ENCODE results near the gene DENND2A.

DNA sequence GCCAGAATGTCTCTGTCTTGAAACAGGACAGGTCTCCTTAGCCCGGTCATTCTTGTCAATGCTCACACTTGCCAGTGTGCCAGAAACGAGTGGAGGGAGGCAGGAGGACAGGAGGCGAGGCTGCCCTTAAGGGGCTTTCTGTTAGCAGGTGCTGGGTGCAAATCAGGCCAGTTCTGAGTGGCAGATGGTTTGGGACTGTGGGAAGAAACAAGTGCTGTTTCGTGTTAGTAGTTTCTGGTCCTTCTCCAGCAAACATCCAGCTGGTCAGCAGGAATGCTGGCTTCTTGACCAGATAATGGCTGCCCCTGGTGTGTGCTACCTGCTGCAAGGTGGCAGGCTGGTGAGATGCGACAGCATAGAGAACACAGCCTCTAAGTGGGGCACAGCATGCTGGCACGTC, 47.7 kb upstream of the DENND2A start:
- TF ChIP-seq, protein P1, sequence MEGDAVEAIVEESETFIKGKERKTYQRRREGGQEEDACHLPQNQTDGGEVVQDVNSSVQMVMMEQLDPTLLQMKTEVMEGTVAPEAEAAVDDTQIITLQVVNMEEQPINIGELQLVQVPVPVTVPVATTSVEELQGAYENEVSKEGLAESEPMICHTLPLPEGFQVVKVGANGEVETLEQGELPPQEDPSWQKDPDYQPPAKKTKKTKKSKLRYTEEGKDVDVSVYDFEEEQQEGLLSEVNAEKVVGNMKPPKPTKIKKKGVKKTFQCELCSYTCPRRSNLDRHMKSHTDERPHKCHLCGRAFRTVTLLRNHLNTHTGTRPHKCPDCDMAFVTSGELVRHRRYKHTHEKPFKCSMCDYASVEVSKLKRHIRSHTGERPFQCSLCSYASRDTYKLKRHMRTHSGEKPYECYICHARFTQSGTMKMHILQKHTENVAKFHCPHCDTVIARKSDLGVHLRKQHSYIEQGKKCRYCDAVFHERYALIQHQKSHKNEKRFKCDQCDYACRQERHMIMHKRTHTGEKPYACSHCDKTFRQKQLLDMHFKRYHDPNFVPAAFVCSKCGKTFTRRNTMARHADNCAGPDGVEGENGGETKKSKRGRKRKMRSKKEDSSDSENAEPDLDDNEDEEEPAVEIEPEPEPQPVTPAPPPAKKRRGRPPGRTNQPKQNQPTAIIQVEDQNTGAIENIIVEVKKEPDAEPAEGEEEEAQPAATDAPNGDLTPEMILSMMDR (IDR thresholded peaks at IDR 0.05): no peak
- no peak for TF ChIP-seq POLR2A (IDR thresholded peaks at IDR 0.05)
